GM12878 (cell line): Measurements from ENCODE around the gene ANKHD1. TPM values are rescaled to one million over a fixed set of nuclear protein-coding genes. Genes with fewer than 3 reads are reported as not detected.

Source experiments
- BRCA1 ChIP-seq: IDR thresholded peaks from 2 replicates; pipeline ENCODE4 v1.6.1; 2011; ENCODE audit warnings: low read depth, low read length, improper control_type of control experiment
- CHD1 ChIP-seq: IDR thresholded peaks from 2 replicates; pipeline ENCODE4 v1.6.1; 2012; ENCODE audit warnings: low read depth, low read length, improper control_type of control experiment
- ESRRA ChIP-seq: IDR thresholded peaks from 2 replicates; pipeline ENCODE4 v1.6.1; 2012; ENCODE audit warnings: mild to moderate bottlenecking, low read length, improper control_type of control experiment
- HCFC1 ChIP-seq: fragments of 150-350 bp; IDR thresholded peaks from 2 replicates; pipeline ENCODE4 v1.6.1; 2014; ENCODE audit warnings: low read length
- RAD21 ChIP-seq: IDR thresholded peaks from 2 replicates; pipeline ENCODE4 v1.6.1; 2011; ENCODE audit warnings: mild to moderate bottlenecking, low read depth, low read length, moderate library complexity; ENCODE audit not compliant: insufficient read depth
- SMC3 ChIP-seq: IDR thresholded peaks from 2 replicates; pipeline ENCODE4 v1.6.1; 2011; ENCODE audit warnings: low read length, improper control_type of control experiment, borderline replicate concordance
- TAF1 ChIP-seq: IDR thresholded peaks from 2 replicates; pipeline ENCODE4 v1.6.1; 2011; ENCODE audit warnings: mild to moderate bottlenecking, low read depth, low read length, borderline replicate concordance
- polyA plus RNA-seq, 11 experiments: library from polyadenylated mRNA; depleted of rRNA in 4 of 11; unstranded in 6 of 11; stranded (reverse) in 5 of 11; fragments of >200 nt; fragmentation: Nextera tagmentation in 4 of 11; fragmentation: Illumina TruSeq in 1 of 11; extraction: Ambion mirVana in 4 of 11; extraction: Trizol in 1 of 11; gene quantifications; 1 replicate in 1 of 11; 2 replicates in 10 of 11; pipeline versions ENCODE4 v1.2.1 to v1.2.3, GENCODE V29; 2011 to 2016; ENCODE audit warnings: inconsistent platforms in 2 of 11, missing spikeins in 2 of 11, low read depth in 1 of 11
- total RNA-seq, 4 experiments: library from RNA; depleted of rRNA in 3 of 4; stranded (reverse); fragments of >200 nt in 3 of 4; fragmentation: Illumina TruSeq in 1 of 4; extraction: Trizol in 1 of 4; gene quantifications; 2 replicates each; pipeline versions ENCODE4 v1.2.1 to v1.2.3, GENCODE V29; 2013 to 2021
- TF ChIP-seq, protein P1 (sequence below): fragments of 450-650 bp; formaldehyde crosslinking; IDR thresholded peaks from 2 replicates; pipeline ENCODE4 v1.4.0; 2022; ENCODE audit warnings: mild to moderate bottlenecking, moderate library complexity
- TF ChIP-seq, protein P2 (sequence below): IDR thresholded peaks from 2 replicates; pipeline ENCODE4 v1.6.1; 2012; ENCODE audit warnings: improper control_type of control experiment, low read depth, low read length; ENCODE audit not compliant: insufficient replicate concordance
- TF ChIP-seq, protein P3 (sequence below): fragments of 450-650 bp; IDR thresholded peaks from 2 replicates; pipeline ENCODE4 v1.6.1; 2017; ENCODE audit warnings: mild to moderate bottlenecking
- TF ChIP-seq, protein P4 (sequence below): fragments of 450-650 bp; formaldehyde crosslinking; IDR thresholded peaks from 2 replicates; pipeline ENCODE4 v1.5.0; 2022; ENCODE audit warnings: mild to moderate bottlenecking, missing genetic modification characterization

Gene ANKHD1
- total and polyA plus RNA-seq, 10 of the 15 experiments (the other 5 are each of a cell fraction or from before 2014, with no cell fraction given), result 31.6 to 96.8 (median 74.3) TPM

GRCh38 chr5:140587495-140587894 is 185.9 kb downstream of the ANKHD1 start (continued):
- TF ChIP-seq, protein P1, sequence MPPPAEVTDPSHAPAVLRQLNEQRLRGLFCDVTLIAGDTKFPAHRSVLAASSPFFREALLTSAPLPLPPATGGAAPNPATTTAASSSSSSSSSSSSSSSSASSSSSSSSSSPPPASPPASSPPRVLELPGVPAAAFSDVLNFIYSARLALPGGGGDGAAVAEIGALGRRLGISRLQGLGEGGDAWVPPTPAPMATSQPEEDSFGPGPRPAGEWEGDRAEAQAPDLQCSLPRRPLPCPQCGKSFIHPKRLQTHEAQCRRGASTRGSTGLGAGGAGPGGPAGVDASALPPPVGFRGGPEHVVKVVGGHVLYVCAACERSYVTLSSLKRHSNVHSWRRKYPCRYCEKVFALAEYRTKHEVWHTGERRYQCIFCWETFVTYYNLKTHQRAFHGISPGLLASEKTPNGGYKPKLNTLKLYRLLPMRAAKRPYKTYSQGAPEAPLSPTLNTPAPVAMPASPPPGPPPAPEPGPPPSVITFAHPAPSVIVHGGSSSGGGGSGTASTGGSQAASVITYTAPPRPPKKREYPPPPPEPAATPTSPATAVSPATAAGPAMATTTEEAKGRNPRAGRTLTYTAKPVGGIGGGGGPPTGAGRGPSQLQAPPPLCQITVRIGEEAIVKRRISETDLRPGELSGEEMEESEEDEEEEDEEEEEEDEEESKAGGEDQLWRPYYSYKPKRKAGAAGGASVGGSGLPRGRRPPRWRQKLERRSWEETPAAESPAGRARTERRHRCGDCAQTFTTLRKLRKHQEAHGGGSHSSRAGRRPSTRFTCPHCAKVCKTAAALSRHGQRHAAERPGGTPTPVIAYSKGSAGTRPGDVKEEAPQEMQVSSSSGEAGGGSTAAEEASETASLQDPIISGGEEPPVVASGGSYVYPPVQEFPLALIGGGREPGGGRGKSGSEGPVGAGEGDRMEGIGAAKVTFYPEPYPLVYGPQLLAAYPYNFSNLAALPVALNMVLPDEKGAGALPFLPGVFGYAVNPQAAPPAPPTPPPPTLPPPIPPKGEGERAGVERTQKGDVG (CRISPR knock-in tag), result no peak
- TF ChIP-seq TAF1 (no peak), BRCA1 (no peak), SMC3 (no peak), HCFC1 (no peak), CHD1 (no peak), ESRRA (no peak), RAD21 (no peak)
- TF ChIP-seq, protein P2, sequence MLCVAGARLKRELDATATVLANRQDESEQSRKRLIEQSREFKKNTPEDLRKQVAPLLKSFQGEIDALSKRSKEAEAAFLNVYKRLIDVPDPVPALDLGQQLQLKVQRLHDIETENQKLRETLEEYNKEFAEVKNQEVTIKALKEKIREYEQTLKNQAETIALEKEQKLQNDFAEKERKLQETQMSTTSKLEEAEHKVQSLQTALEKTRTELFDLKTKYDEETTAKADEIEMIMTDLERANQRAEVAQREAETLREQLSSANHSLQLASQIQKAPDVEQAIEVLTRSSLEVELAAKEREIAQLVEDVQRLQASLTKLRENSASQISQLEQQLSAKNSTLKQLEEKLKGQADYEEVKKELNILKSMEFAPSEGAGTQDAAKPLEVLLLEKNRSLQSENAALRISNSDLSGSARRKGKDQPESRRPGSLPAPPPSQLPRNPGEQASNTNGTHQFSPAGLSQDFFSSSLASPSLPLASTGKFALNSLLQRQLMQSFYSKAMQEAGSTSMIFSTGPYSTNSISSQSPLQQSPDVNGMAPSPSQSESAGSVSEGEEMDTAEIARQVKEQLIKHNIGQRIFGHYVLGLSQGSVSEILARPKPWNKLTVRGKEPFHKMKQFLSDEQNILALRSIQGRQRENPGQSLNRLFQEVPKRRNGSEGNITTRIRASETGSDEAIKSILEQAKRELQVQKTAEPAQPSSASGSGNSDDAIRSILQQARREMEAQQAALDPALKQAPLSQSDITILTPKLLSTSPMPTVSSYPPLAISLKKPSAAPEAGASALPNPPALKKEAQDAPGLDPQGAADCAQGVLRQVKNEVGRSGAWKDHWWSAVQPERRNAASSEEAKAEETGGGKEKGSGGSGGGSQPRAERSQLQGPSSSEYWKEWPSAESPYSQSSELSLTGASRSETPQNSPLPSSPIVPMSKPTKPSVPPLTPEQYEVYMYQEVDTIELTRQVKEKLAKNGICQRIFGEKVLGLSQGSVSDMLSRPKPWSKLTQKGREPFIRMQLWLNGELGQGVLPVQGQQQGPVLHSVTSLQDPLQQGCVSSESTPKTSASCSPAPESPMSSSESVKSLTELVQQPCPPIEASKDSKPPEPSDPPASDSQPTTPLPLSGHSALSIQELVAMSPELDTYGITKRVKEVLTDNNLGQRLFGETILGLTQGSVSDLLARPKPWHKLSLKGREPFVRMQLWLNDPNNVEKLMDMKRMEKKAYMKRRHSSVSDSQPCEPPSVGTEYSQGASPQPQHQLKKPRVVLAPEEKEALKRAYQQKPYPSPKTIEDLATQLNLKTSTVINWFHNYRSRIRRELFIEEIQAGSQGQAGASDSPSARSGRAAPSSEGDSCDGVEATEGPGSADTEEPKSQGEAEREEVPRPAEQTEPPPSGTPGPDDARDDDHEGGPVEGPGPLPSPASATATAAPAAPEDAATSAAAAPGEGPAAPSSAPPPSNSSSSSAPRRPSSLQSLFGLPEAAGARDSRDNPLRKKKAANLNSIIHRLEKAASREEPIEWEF, result no peak
- TF ChIP-seq, protein P3, sequence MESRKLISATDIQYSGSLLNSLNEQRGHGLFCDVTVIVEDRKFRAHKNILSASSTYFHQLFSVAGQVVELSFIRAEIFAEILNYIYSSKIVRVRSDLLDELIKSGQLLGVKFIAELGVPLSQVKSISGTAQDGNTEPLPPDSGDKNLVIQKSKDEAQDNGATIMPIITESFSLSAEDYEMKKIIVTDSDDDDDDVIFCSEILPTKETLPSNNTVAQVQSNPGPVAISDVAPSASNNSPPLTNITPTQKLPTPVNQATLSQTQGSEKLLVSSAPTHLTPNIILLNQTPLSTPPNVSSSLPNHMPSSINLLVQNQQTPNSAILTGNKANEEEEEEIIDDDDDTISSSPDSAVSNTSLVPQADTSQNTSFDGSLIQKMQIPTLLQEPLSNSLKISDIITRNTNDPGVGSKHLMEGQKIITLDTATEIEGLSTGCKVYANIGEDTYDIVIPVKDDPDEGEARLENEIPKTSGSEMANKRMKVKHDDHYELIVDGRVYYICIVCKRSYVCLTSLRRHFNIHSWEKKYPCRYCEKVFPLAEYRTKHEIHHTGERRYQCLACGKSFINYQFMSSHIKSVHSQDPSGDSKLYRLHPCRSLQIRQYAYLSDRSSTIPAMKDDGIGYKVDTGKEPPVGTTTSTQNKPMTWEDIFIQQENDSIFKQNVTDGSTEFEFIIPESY, result no peak
- TF ChIP-seq, protein P4, sequence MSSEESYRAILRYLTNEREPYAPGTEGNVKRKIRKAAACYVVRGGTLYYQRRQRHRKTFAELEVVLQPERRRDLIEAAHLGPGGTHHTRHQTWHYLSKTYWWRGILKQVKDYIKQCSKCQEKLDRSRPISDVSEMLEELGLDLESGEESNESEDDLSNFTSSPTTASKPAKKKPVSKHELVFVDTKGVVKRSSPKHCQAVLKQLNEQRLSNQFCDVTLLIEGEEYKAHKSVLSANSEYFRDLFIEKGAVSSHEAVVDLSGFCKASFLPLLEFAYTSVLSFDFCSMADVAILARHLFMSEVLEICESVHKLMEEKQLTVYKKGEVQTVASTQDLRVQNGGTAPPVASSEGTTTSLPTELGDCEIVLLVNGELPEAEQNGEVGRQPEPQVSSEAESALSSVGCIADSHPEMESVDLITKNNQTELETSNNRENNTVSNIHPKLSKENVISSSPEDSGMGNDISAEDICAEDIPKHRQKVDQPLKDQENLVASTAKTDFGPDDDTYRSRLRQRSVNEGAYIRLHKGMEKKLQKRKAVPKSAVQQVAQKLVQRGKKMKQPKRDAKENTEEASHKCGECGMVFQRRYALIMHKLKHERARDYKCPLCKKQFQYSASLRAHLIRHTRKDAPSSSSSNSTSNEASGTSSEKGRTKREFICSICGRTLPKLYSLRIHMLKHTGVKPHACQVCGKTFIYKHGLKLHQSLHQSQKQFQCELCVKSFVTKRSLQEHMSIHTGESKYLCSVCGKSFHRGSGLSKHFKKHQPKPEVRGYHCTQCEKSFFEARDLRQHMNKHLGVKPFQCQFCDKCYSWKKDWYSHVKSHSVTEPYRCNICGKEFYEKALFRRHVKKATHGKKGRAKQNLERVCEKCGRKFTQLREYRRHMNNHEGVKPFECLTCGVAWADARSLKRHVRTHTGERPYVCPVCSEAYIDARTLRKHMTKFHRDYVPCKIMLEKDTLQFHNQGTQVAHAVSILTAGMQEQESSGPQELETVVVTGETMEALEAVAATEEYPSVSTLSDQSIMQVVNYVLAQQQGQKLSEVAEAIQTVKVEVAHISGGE (CRISPR knock-in tag), result no peak
